Neural progenitor cell (in vitro differentiated cells): ENCODE measurements around the gene UFSP2.

Source experiments
- EZH2 ChIP-seq: fragments of 200-600 bp; sonication (generic); IDR thresholded peaks from 2 replicates; pipeline ENCODE4 v1.6.1; 2017; ENCODE audit warnings: antibody characterized with exemption, mild to moderate bottlenecking, moderate library complexity
- EZH2phosphoT487 ChIP-seq: fragments of 200-600 bp; sonication (generic); IDR thresholded peaks from 2 replicates; pipeline ENCODE4 v1.6.1; 2017; ENCODE audit warnings: antibody characterized with exemption
- TF ChIP-seq, protein P1 (sequence below): fragments of 200-600 bp; sonication (generic); IDR thresholded peaks from 2 replicates; pipeline ENCODE4 v1.5.1; 2017; ENCODE audit warnings: antibody characterized with exemption, mild to moderate bottlenecking

GRCh38 chr4:185421366-185422124 lies 4.2 kb downstream of the UFSP2 start:
- TF ChIP-seq, protein P1, sequence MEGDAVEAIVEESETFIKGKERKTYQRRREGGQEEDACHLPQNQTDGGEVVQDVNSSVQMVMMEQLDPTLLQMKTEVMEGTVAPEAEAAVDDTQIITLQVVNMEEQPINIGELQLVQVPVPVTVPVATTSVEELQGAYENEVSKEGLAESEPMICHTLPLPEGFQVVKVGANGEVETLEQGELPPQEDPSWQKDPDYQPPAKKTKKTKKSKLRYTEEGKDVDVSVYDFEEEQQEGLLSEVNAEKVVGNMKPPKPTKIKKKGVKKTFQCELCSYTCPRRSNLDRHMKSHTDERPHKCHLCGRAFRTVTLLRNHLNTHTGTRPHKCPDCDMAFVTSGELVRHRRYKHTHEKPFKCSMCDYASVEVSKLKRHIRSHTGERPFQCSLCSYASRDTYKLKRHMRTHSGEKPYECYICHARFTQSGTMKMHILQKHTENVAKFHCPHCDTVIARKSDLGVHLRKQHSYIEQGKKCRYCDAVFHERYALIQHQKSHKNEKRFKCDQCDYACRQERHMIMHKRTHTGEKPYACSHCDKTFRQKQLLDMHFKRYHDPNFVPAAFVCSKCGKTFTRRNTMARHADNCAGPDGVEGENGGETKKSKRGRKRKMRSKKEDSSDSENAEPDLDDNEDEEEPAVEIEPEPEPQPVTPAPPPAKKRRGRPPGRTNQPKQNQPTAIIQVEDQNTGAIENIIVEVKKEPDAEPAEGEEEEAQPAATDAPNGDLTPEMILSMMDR = no peak
- TF ChIP-seq EZH2 (no peak), EZH2phosphoT487 (no peak)
